Smooth muscle cell (in vitro differentiated cells): Measurements from ENCODE around the gene SORCS1. TPM values are rescaled to one million over a fixed set of nuclear protein-coding genes. Genes with fewer than 3 reads are reported as not detected.

Experiments
- DNase-seq: peaks from one replicate; lab custom pipeline; 2025; ENCODE audit not compliant: unreplicated experiment; lab: John Stamatoyannopoulos, UW
- H2AFZ ChIP-seq: fragments of 200-600 bp; sonication (generic); 2 replicates; pipeline ENCODE4 v1.6.0; 2016; ENCODE audit warnings: antibody characterized with exemption, low read depth, mild to moderate bottlenecking
- H3F3A ChIP-seq: fragments of 200-600 bp; sonication (generic); 2 replicates; pipeline ENCODE4 v1.6.0; 2017; ENCODE audit warnings: antibody characterized with exemption, low read depth
- H3K27ac ChIP-seq: fragments of 200-600 bp; sonication (generic); 2 replicates; pipeline ENCODE4 v1.5.1; 2016; ENCODE audit warnings: low read depth, mild to moderate bottlenecking
- H3K27me3 ChIP-seq: fragments of 200-600 bp; sonication (generic); 2 replicates; pipeline ENCODE4 v1.6.1; 2016; ENCODE audit warnings: low read depth, mild to moderate bottlenecking
- H3K36me3 ChIP-seq: fragments of 200-600 bp; sonication (generic); 2 replicates; pipeline ENCODE4 v1.5.1; 2016; ENCODE audit warnings: low read depth
- H3K4me1 ChIP-seq: fragments of 200-600 bp; sonication (generic); 2 replicates; pipeline ENCODE4 v1.5.1; 2016; ENCODE audit warnings: low read depth
- H3K4me2 ChIP-seq: fragments of 200-600 bp; sonication (generic); 2 replicates; pipeline ENCODE4 v1.6.0; 2016; ENCODE audit warnings: mild to moderate bottlenecking
- H3K4me3 ChIP-seq: fragments of 200-600 bp; sonication (generic); 2 replicates; pipeline ENCODE4 v1.5.1; 2016; ENCODE audit warnings: mild to moderate bottlenecking
- H3K79me2 ChIP-seq: fragments of 200-600 bp; sonication (generic); 2 replicates; pipeline ENCODE4 v1.6.0; 2016; ENCODE audit warnings: low read depth, mild to moderate bottlenecking
- H3K9ac ChIP-seq: fragments of 200-600 bp; sonication (generic); 2 replicates; pipeline ENCODE4 v1.6.0; 2016; ENCODE audit warnings: low read depth
- H3K9me3 ChIP-seq: fragments of 200-600 bp; sonication (generic); replicated peaks from 2 replicates; pipeline ENCODE4 v1.5.1; 2016; ENCODE audit warnings: low read depth
- H4K20me1 ChIP-seq: fragments of 200-600 bp; sonication (generic); 2 replicates; pipeline ENCODE4 v1.6.0; 2016; ENCODE audit warnings: low read depth
- CTCF ChIP-seq: fragments of 200-600 bp; sonication (generic); IDR thresholded peaks from 2 replicates; pipeline ENCODE4 v1.5.1; 2017; ENCODE audit warnings: borderline replicate concordance, mild to moderate bottlenecking, antibody characterized with exemption; ENCODE audit not compliant: insufficient read depth, poor library complexity, severe bottlenecking
- WGBS: methylation state at CpG from one replicate; pipeline ENCODE4 v1.1.7; 2016; ENCODE audit warnings: low lambda C conversion rate; 5-methylcytosine and 5-hydroxymethylcytosine counted together
- polyA plus RNA-seq: library from polyadenylated mRNA; unstranded; fragments of >200 nt; fragmentation: Nextera tagmentation; extraction: Ambion mirVana; gene quantifications from 2 replicates; pipeline ENCODE4 v1.2.1, GENCODE V29; 2016
- total RNA-seq: library from RNA; depleted of rRNA; stranded (reverse); fragments of >200 nt; gene quantifications from 2 replicates; pipeline ENCODE4 v1.2.3, GENCODE V29; 2014

The SORCS1 gene
- total and polyA plus RNA-seq, 2 experiments from 2014 or later, result 0.67 TPM; not detected in 1

GRCh38 chr10:107072028-107072427 is 92.5 kb downstream of the SORCS1 start:
- H3K79me2 ChIP-seq, result no peaks in the 10 kb centered on the region
- H3K4me2 ChIP-seq, result no peak overlapping the region
- TF ChIP-seq CTCF, result no peak
- H3K9ac ChIP-seq, result no peak overlapping the region
- peaks cover 13% of the 10 kb centered on the region for H3K4me1 ChIP-seq
- H3K4me3 ChIP-seq, result no peak overlapping the region
- 90% methylated on average over 3 of the region's 3 CpGs for WGBS
- no peak overlapping the region for H2AFZ ChIP-seq
- H3F3A ChIP-seq, result no peaks in the 10 kb centered on the region
- no peak for DNase-seq
- H3K36me3 ChIP-seq, result no peaks in the 10 kb centered on the region
- H3K9me3 ChIP-seq, result no peaks in the 10 kb centered on the region
- no peaks in the 10 kb centered on the region for H4K20me1 ChIP-seq
- H3K27ac ChIP-seq, result no peak overlapping the region
- H3K27me3 ChIP-seq, result no peaks in the 10 kb centered on the region

- Histone ChIP-seq H3K4me2 (no peak overlapping the region), H3K4me1 (peaks cover 13% of the 10 kb centered on the region), H3K27ac (no peak overlapping the region), H2AFZ (no peak overlapping the region), H4K20me1 (no peaks in the 10 kb centered on the region), H3F3A (no peaks in the 10 kb centered on the region), H3K9me3 (no peaks in the 10 kb centered on the region), H3K36me3 (no peaks in the 10 kb centered on the region), H3K27me3 (no peaks in the 10 kb centered on the region), H3K9ac (no peak overlapping the region), H3K79me2 (no peaks in the 10 kb centered on the region), H3K4me3 (no peak overlapping the region)
- no peak for TF ChIP-seq CTCF
- no peak for DNase-seq
- WGBS, result 77% methylated on average over 4 of the region's 4 CpGs
Measured at GRCh38 chr10:107071301-107071700, 93.2 kb downstream of the SORCS1 start.

GRCh38 chr10:107067843-107068242 is 96.7 kb downstream of the SORCS1 start:
- Histone ChIP-seq H3K4me3 (no peak overlapping the region), H3K9me3 (no peaks in the 10 kb centered on the region), H3K9ac (no peak overlapping the region), H3K4me1 (peaks cover 10% of the 10 kb centered on the region), H3K4me2 (no peak overlapping the region), H3K27ac (no peak overlapping the region), H3K27me3 (no peaks in the 10 kb centered on the region), H4K20me1 (no peaks in the 10 kb centered on the region), H3F3A (no peaks in the 10 kb centered on the region), H3K79me2 (no peaks in the 10 kb centered on the region), H3K36me3 (no peaks in the 10 kb centered on the region), H2AFZ (no peak overlapping the region)
- WGBS, result 44% methylated on average over 4 of the region's 4 CpGs
- no peak for DNase-seq
- no peak for TF ChIP-seq CTCF

- DNase-seq, result no peak
- no peak overlapping the region for H2AFZ ChIP-seq
- no peaks in the 10 kb centered on the region for H3F3A ChIP-seq
- no peaks in the 10 kb centered on the region for H4K20me1 ChIP-seq
- no peaks in the 10 kb centered on the region for H3K36me3 ChIP-seq
- WGBS, result 93% methylated on average over 5 of the region's 5 CpGs
- H3K4me3 ChIP-seq, result no peak overlapping the region
- peaks cover 3% of the 10 kb centered on the region for H3K4me1 ChIP-seq
- H3K9ac ChIP-seq, result no peak overlapping the region
- H3K27ac ChIP-seq, result no peak overlapping the region
- no peak for TF ChIP-seq CTCF
- H3K79me2 ChIP-seq, result no peaks in the 10 kb centered on the region
- H3K27me3 ChIP-seq, result no peaks in the 10 kb centered on the region
- H3K4me2 ChIP-seq, result no peak overlapping the region
- no peaks in the 10 kb centered on the region for H3K9me3 ChIP-seq
Measured at GRCh38 chr10:107064075-107064474, 100.4 kb downstream of the SORCS1 start.
